Activated T-cell treated with anti-CD3 and anti-CD28 coated beads, Interleukin-2, amount 50 U/mL, for 24 hours (primary cell): ENCODE results near the gene SRCIN1.

Experiments
- DNase-seq: peaks from one replicate; pipeline ENCODE4 v3.0.0-alpha.2; 2020
- H3K27ac Mint-ChIP-seq: 2 replicates; pipeline ENCODE4 v1.8.0; 2020; ENCODE audit warnings: mild to moderate bottlenecking, mixed read lengths
- H3K27me3 Mint-ChIP-seq: 2 replicates; pipeline ENCODE4 v1.8.0; 2020; ENCODE audit warnings: mixed read lengths
- H3K36me3 Mint-ChIP-seq: 2 replicates; pipeline ENCODE4 v1.8.0; 2020; ENCODE audit warnings: low read depth, mixed read lengths
- H3K4me1 Mint-ChIP-seq: 2 replicates; pipeline ENCODE4 v1.8.0; 2020; ENCODE audit warnings: low read depth, mixed read lengths
- H3K4me3 Mint-ChIP-seq: 2 replicates; pipeline ENCODE4 v1.8.0; 2020; ENCODE audit warnings: mild to moderate bottlenecking, moderate library complexity, mixed read lengths
- H3K9me3 Mint-ChIP-seq: 2 replicates; pipeline ENCODE4 v1.8.0; 2020; ENCODE audit warnings: mixed read lengths

SRCIN1 gene

GRCh38 chr17:38560503-38561318, 45.0 kb downstream of the SRCIN1 start:
- Mint-ChIP-seq H3K27me3 (peaks cover 62% of the 10 kb centered on the region), H3K27ac (no peak overlapping the region), H3K4me3 (no peak overlapping the region), H3K4me1 (peaks cover 43% of the 10 kb centered on the region), H3K9me3 (no peaks in the 10 kb centered on the region), H3K36me3 (no peaks in the 10 kb centered on the region)
- DNase-seq: no peak

- Mint-ChIP-seq H3K4me1 (peaks cover 43% of the 10 kb centered on the region), H3K36me3 (no peaks in the 10 kb centered on the region), H3K9me3 (no peaks in the 10 kb centered on the region), H3K4me3 (no peak overlapping the region), H3K27me3 (peaks cover 59% of the 10 kb centered on the region), H3K27ac (no peak overlapping the region)
- DNase-seq: no peak
Measured at GRCh38 chr17:38559880-38560230, 45.9 kb downstream of the SRCIN1 start.

GRCh38 chr17:38559051-38559879, 46.5 kb downstream of the SRCIN1 start:
- Mint-ChIP-seq H3K27ac (peak overlapping the region; percentile 86), H3K4me1 (peaks cover 41% of the 10 kb centered on the region)

GRCh38 chr17:38558728-38559050, 47.1 kb downstream of the SRCIN1 start:
- peaks cover 47% of the 10 kb centered on the region for H3K27me3 Mint-ChIP-seq
- H3K4me1 Mint-ChIP-seq: peaks cover 36% of the 10 kb centered on the region
- no peak overlapping the region for H3K27ac Mint-ChIP-seq
- no peaks in the 10 kb centered on the region for H3K36me3 Mint-ChIP-seq
- peak overlapping the region; percentile 82 for H3K4me3 Mint-ChIP-seq
- H3K9me3 Mint-ChIP-seq: no peaks in the 10 kb centered on the region
- no peak for DNase-seq

More at GRCh38 chr17:38559051-38559879, 46.5 kb downstream of the SRCIN1 start:
- no peaks in the 10 kb centered on the region for H3K9me3 Mint-ChIP-seq
- peaks cover 53% of the 10 kb centered on the region for H3K27me3 Mint-ChIP-seq
- H3K4me3 Mint-ChIP-seq: peak overlapping the region; percentile 82
- DNase-seq: peak; percentile 94
- H3K36me3 Mint-ChIP-seq: no peaks in the 10 kb centered on the region

- H3K27ac Mint-ChIP-seq: no peak overlapping the region
- H3K4me3 Mint-ChIP-seq: peak overlapping the region; percentile 82
- H3K27me3 Mint-ChIP-seq: peaks cover 41% of the 10 kb centered on the region
- peaks cover 31% of the 10 kb centered on the region for H3K4me1 Mint-ChIP-seq
- no peaks in the 10 kb centered on the region for H3K9me3 Mint-ChIP-seq
- H3K36me3 Mint-ChIP-seq: no peaks in the 10 kb centered on the region
- peak; percentile 94 for DNase-seq
Measured at GRCh38 chr17:38557836-38558727, 47.7 kb downstream of the SRCIN1 start.

GRCh38 chr17:38557396-38557795, 48.4 kb downstream of the SRCIN1 start:
- Mint-ChIP-seq H3K27me3 (peaks cover 35% of the 10 kb centered on the region), H3K27ac (no peak overlapping the region), H3K36me3 (no peaks in the 10 kb centered on the region), H3K4me1 (peaks cover 28% of the 10 kb centered on the region), H3K4me3 (no peak overlapping the region), H3K9me3 (no peaks in the 10 kb centered on the region)
- no peak for DNase-seq

GRCh38 chr17:38556239-38556638, 49.5 kb downstream of the SRCIN1 start:
- H3K4me3 Mint-ChIP-seq: no peak overlapping the region
- peaks cover 26% of the 10 kb centered on the region for H3K4me1 Mint-ChIP-seq
- no peaks in the 10 kb centered on the region for H3K36me3 Mint-ChIP-seq
- peaks cover 32% of the 10 kb centered on the region for H3K27me3 Mint-ChIP-seq
- no peak for DNase-seq
- no peak overlapping the region for H3K27ac Mint-ChIP-seq
- H3K9me3 Mint-ChIP-seq: no peaks in the 10 kb centered on the region

GRCh38 chr17:38554430-38555350, 51.1 kb downstream of the SRCIN1 start:
- no peak overlapping the region for H3K4me3 Mint-ChIP-seq
- no peaks in the 10 kb centered on the region for H3K36me3 Mint-ChIP-seq
- no peak overlapping the region for H3K27ac Mint-ChIP-seq
- H3K27me3 Mint-ChIP-seq: peaks cover 17% of the 10 kb centered on the region
- no peak for DNase-seq
- no peaks in the 10 kb centered on the region for H3K9me3 Mint-ChIP-seq
- H3K4me1 Mint-ChIP-seq: peaks cover 17% of the 10 kb centered on the region

GRCh38 chr17:38552343-38552742, 53.4 kb downstream of the SRCIN1 start:
- peaks cover 7% of the 10 kb centered on the region for H3K27me3 Mint-ChIP-seq
- no peaks in the 10 kb centered on the region for H3K9me3 Mint-ChIP-seq
- H3K36me3 Mint-ChIP-seq: no peaks in the 10 kb centered on the region
- H3K4me1 Mint-ChIP-seq: no peaks in the 10 kb centered on the region
- no peak overlapping the region for H3K27ac Mint-ChIP-seq
- DNase-seq: no peak
- no peak overlapping the region for H3K4me3 Mint-ChIP-seq

- Mint-ChIP-seq H3K9me3 (no peaks in the 10 kb centered on the region), H3K4me1 (no peaks in the 10 kb centered on the region)
- no peak for DNase-seq
Measured at GRCh38 chr17:38551121-38551520, 54.6 kb downstream of the SRCIN1 start.

GRCh38 chr17:38550661-38551060, 55.1 kb downstream of the SRCIN1 start:
- Mint-ChIP-seq H3K36me3 (no peaks in the 10 kb centered on the region), H3K4me3 (no peak overlapping the region), H3K9me3 (no peaks in the 10 kb centered on the region), H3K4me1 (no peaks in the 10 kb centered on the region), H3K27ac (no peak overlapping the region), H3K27me3 (peaks cover 17% of the 10 kb centered on the region)
- DNase-seq: no peak

More at GRCh38 chr17:38551121-38551520, 54.6 kb downstream of the SRCIN1 start:
- no peak overlapping the region for H3K4me3 Mint-ChIP-seq
- no peaks in the 10 kb centered on the region for H3K36me3 Mint-ChIP-seq
- H3K27ac Mint-ChIP-seq: no peak overlapping the region
- H3K27me3 Mint-ChIP-seq: peaks cover 17% of the 10 kb centered on the region

- no peak overlapping the region for H3K4me3 Mint-ChIP-seq
- DNase-seq: no peak
- no peaks in the 10 kb centered on the region for H3K4me1 Mint-ChIP-seq
- H3K36me3 Mint-ChIP-seq: no peaks in the 10 kb centered on the region
- no peak overlapping the region for H3K27ac Mint-ChIP-seq
- no peaks in the 10 kb centered on the region for H3K9me3 Mint-ChIP-seq
- H3K27me3 Mint-ChIP-seq: peaks cover 14% of the 10 kb centered on the region
Measured at GRCh38 chr17:38549285-38549684, 56.5 kb downstream of the SRCIN1 start.

GRCh38 chr17:38547444-38547843, 58.3 kb downstream of the SRCIN1 start:
- H3K9me3 Mint-ChIP-seq: no peaks in the 10 kb centered on the region
- no peak for DNase-seq
- no peaks in the 10 kb centered on the region for H3K4me1 Mint-ChIP-seq
- H3K27me3 Mint-ChIP-seq: peaks cover 14% of the 10 kb centered on the region
- H3K36me3 Mint-ChIP-seq: no peaks in the 10 kb centered on the region
- H3K27ac Mint-ChIP-seq: no peak overlapping the region
- H3K4me3 Mint-ChIP-seq: no peak overlapping the region
